ENCODE data around the gene ULK3.
"Not testable (repeated sequence)": the region's sequence is repeated elsewhere in the genome, so short reads cannot be mapped to it uniquely, and the experiment has no call there.

The ULK3 gene, protein sequence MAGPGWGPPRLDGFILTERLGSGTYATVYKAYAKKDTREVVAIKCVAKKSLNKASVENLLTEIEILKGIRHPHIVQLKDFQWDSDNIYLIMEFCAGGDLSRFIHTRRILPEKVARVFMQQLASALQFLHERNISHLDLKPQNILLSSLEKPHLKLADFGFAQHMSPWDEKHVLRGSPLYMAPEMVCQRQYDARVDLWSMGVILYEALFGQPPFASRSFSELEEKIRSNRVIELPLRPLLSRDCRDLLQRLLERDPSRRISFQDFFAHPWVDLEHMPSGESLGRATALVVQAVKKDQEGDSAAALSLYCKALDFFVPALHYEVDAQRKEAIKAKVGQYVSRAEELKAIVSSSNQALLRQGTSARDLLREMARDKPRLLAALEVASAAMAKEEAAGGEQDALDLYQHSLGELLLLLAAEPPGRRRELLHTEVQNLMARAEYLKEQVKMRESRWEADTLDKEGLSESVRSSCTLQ

GRCh38 chr15:74842581-74843444 is at the start of gene ULK3:
Gene ULK3 (minus strand): TSS chr15:74843156. CDS start chr15:74843105, 51 bp downstream.
- DNase-seq (ENCODE audit: low read depth) = peak; percentile 85

GRCh38 chr15:74892313-74892712 is 49.4 kb upstream of the ULK3 start:
- no peak for DNase-seq (ENCODE audit: low read depth)

- DNase-seq (ENCODE audit: low read depth) = no peak
Observed at GRCh38 chr15:74891469-74891868, 48.5 kb upstream of the ULK3 start.

DNA sequence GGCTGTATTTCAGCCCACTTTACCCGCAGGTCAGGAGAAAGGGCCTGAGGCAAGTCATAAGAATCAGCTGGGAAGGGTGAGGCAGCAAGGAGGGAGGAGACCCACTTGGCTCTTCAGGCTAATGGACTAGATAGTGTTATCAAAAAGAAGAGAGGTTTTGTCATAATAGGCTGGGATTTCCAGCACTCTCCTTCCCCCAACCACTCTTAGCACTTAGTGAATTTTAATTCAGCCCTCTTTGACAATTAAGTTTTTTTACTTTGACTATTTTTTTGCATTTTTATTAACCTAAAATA is 47.7 kb upstream of the ULK3 start:
- no peak for DNase-seq (ENCODE audit: low read depth)

- peak; percentile 72 for DNase-seq (ENCODE audit: low read depth)
Observed at GRCh38 chr15:74889883-74890664, 47.1 kb upstream of the ULK3 start, which contains the start of gene MPI. Gene MPI (plus strand): TSS chr15:74890042. CDS start chr15:74890074, 32 bp downstream.

- no peak for DNase-seq (ENCODE audit: low read depth)
Observed at GRCh38 chr15:74889390-74889882, 46.5 kb upstream of the ULK3 start.

- no peak for DNase-seq (ENCODE audit: low read depth)
Observed at GRCh38 chr15:74888716-74889115, 45.8 kb upstream of the ULK3 start.

DNA sequence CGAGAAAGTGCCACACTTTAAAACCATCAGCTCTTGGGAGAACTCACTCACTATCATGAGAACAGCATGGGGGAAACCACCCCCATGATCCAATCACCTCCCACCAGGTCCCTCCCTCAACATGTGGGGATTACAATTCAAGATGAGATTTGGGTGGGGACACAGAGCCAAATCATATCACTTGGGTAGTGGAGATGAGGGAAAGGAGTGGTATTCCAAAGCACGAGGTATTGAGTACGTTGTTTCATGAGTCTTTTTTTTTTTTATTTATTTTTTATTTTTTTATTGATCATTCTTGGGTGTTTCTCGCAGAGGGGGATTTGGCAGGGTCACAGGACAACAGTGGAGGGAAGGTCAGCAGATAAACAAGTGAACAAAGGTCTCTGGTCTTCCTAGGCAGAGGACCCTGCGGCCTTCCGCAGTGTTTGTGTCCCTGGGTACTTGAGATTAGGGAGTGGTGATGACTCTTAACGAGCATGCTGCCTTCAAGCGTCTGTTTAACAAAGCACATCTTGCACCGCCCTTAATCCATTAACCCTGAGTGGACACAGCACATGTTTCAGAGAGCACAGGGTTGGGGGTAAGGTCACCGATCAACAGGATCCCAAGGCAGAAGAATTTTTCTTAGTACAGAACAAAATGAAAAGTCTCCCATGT is 44.7 kb upstream of the ULK3 start:
- DNase-seq (ENCODE audit: low read depth) = not testable (repeated sequence)

DNA sequence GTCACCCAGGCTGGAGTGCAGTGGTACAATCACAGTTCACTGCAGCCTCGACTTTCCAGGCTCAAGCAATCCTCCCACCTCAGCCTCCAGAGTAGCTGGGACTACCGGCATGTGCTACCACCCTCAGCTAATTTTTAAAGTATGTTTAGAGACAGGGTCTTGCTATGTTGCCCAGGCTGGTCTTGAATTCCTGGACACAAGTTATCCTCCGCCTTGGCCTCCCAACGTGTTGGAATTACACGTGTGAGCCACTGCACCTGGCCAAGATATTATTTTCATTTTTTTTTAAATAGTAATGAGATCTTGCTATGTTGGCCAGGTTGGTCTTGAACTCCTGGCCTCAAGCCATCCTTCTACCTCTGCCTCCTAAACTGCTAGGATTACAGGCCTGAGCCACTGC is 42.5 kb upstream of the ULK3 start:
- DNase-seq (ENCODE audit: low read depth) = no peak

DNA sequence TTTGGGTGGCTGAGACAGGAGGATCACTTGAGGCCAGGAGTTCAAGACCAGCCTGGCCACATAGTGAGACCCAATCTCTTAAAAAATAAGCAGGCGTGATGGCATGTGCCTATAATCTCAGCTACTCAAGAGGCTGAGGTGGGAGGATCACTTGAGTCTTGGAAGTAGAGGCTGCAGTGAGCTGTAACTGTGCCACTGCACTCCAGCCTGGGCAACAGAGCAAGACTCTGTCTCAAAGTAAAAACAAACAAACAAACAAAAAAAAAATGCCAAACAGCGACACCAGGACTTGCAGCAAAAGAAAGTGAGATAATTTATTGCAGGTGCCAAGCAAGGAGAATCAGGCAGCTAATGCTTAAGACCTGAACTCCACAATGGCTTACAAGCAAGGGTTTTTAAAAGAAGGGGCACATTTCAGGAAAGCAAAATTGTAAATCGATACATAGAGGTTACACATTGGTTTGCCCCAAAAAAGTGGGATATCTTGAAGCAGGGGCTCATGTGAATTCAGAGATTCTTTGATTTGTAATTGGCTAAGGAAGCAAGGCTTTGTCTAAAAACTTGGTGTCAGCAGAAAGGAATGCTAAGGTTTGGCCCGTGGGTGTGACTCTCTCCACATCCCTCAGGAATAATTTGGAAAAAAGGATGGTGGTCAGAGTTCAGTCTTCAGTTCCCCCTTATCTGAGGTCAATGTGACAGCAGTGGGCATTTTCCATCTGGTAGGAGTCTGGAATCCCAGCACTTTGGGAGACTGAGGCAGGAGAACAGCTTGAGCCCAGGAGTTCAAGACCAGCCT is 41.7 kb upstream of the ULK3 start:
- no peak for DNase-seq (ENCODE audit: low read depth)

DNA sequence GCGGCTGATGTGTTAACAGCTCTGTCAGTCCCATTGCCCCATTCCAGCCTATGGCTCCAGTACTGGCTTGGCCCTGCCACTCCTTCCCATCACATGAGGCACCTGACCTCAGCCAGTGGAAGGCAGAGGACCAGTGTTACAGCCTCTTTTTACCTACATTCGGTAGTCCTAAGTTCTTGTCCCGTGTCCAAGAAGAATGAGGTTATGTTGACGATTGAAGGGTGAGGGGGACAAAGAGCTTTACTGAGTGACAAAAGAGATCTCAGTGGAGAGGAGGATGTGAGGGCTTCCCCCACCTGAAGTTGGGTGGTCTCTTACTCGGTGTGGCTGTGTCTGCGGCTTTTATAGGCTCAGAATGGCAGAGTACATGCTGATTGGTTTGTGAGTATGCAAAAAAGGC is 39.6 kb upstream of the ULK3 start:
- no peak for DNase-seq (ENCODE audit: low read depth)

DNA sequence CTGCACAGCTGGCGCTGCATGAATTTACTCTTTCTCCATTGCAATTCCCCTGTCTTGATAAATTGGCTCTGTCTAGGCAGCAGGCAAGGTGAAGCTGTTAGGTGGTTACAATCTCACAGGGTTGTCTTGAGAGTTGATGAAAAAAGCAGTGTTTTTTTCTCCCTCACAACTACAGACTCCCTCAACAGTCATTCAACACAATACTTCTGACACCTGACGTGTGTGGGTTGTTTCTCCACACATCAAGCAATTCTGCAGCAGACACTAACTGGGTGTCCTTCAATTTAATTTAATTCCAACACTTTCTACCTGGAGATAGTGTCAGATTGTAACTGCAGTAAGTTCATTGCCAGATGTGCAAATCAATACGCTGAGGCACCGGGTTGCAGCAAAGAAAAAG is 35.3 kb upstream of the ULK3 start:
- no peak for DNase-seq (ENCODE audit: low read depth)

DNA sequence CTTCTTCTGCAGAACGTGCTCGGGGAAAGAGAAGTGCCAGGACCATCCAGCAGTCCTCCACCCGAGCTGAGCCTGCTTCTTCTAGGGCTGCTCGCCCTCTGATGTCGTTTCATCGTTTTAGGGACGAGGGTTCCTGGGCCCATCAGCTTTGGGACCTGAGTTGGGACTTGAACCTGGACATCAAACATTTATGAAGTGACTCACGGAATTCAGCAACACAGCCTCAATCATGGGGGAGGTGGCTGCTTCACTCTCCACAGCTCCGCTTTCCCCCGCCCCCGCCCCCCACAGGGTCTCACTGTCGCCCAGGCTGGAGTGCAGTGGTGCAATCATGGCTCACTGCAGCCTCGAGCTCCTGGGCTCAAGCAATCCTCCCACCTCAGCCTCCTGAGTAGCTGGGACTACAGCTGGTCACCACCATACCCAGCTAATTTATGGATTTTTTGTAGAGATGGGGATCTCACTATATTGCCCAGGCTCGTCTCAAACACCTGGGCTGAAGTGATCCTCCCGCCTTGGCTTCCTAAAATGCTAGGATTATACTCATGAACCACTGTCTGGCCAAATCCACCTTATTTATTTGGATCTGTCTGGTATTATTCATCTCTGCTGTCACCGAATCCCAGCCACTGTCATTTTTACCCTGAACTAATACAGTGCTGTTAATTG is 30.9 kb upstream of the ULK3 start:
- no peak for DNase-seq (ENCODE audit: low read depth)

GRCh38 chr15:74873036-74873755 is 30.2 kb upstream of the ULK3 start, which contains the start of gene SCAMP2:
Gene SCAMP2 (minus strand): TSS chr15:74873365. CDS start chr15:74873255, 110 bp downstream.
- DNase-seq (ENCODE audit: low read depth) = peak; percentile 81

GRCh38 chr15:74872702-74873035 is 29.7 kb upstream of the ULK3 start:
- no peak for DNase-seq (ENCODE audit: low read depth)

DNA sequence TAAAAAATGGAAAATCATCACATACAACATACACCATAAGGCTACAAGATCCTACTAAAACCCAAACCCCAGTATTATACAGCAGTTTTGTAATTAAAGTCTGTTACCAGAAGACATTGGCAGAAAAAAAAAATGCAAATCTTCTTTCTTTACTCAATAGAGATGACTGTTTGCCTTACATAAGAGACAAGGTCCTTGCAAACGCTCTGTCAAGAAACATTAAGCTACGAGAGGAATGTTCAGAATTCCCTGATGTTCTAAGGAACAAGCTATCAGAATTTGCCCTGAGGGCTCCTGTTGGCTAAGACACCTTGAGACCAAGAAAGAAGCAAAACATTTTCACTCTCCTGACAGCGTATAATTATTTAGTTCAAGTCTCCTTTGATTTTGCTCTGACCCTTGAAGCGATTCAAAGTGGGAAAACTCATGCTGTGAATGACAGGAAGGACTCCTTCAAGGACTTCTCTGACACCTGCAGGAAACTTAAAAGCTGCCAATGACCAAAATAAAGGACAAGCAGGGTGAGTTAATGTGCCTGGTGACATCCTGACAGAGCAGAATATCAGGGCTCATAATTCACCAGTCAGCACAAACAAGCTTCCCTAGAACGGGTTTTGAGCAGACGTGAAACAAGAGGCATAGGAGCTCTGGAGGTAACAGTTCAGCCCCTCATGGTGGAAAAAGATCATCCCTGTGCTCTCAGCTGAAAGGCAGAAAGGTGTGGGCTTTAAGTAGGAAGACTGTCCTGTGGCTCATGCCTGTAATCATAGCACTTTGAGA is 27.7 kb upstream of the ULK3 start:
- no peak for DNase-seq (ENCODE audit: low read depth)

DNA sequence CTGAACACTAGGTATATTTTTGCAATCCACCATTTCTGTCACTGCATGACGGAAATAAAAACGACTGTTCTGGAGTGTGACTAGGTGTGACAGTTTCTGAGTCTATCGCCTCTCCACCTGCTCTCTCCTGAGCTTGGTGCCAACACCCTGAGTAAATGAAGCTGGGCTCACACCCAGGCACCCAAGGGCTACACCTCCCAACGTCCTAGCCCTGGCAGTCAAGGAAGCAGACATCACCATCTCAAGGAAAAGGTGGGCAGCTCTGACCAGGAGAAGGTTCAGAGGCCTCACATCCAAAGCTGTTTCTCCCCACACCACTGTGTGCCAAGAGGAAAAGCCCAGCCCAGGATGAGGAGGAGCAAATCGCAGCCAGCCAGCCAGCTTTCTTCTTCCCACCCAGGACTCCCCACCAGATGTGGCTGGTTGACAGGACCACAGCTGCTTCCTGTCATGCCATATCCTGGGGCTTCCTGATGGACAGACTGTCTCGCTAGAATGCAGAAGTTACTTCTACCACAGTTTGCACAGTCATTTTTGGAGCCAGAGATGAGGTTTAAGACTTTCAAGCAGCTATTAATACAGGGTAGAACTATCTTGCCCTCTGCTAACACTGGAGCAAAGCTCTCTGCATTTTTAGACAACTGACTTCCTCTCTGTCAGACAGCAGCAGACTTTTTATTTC is 26.9 kb upstream of the ULK3 start:
- no peak for DNase-seq (ENCODE audit: low read depth)

- DNase-seq (ENCODE audit: low read depth) = no peak
Observed at GRCh38 chr15:74869372-74869725, 26.4 kb upstream of the ULK3 start.

Data from stimulated activated CD8-positive, alpha-beta memory T cell treated with anti-CD3 and anti-CD28 coated beads, Interleukin-12 subunit alpha, Interleukin-12 subunit beta, amount 100 ng/mL, for 1 hour (primary cell).